GM08714 (cell line): Measurements from ENCODE around the gene TXNDC8.

Experiments
- H3K4me3 ChIP-seq: fragments of 200-500 bp; sonication (Bioruptor generic); 2 replicates; pipeline ENCODE4 v1.5.1; 2014; ENCODE audit warnings: mild to moderate bottlenecking, low read length, inconsistent platforms
- ZNF274 ChIP-seq: IDR thresholded peaks from 2 replicates; pipeline ENCODE4 v1.6.1; 2012; ENCODE audit warnings: mild to moderate bottlenecking, low read depth, low read length

Gene TXNDC8

DNA sequence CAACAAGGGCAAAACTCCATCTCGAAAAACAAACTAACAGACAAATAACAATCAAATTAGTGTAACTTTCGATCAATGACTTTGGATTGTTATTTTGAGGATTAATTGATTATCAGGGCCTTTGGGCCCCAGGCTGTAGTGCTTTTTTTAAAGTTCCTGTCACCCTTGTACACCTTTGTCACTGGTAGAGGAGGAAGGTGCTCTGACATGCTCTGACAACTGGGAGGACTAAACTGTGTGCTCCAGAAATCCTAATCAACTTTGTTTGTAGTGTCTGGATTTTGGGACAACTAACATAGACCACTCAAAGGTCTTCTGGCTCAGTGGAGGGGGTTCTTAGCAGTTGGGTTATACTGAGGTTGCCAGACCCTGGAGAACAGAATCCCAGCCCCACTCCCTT is 83.2 kb downstream of the TXNDC8 start:
- H3K4me3 ChIP-seq: peak overlapping the region; percentile 74

More for the DNA sequence above, 83.2 kb downstream of the TXNDC8 start:
- TF ChIP-seq ZNF274: no peak
